GM06990 (cell line): ENCODE results near the gene LMO3.

ENCODE experiments used
- DNase-seq: peaks from one replicate; pipeline ENCODE4 v3.0.0-alpha.2; 2011; ENCODE audit not compliant: insufficient read length; ENCODE audit errors: extremely low read depth
- H3K27me3 ChIP-seq: replicated peaks from 2 replicates; pipeline ENCODE4 v1.6.0; 2011; ENCODE audit warnings: low read length; ENCODE audit not compliant: control insufficient read depth, insufficient read depth
- H3K36me3 ChIP-seq: 2 replicates; pipeline ENCODE4 v1.5.1; 2011; ENCODE audit warnings: low read length; ENCODE audit not compliant: control insufficient read depth, insufficient read depth
- H3K4me3 ChIP-seq: replicated peaks from 2 replicates; pipeline ENCODE4 v1.5.1; 2011; ENCODE audit warnings: low read depth, mild to moderate bottlenecking, control low read depth, low read length
- CTCF ChIP-seq: IDR thresholded peaks from 2 replicates; pipeline ENCODE4 v1.5.1; 2011; ENCODE audit warnings: low read length, control low read depth, mild to moderate bottlenecking, inconsistent platforms; ENCODE audit not compliant: insufficient read depth, poor library complexity, severe bottlenecking

Gene LMO3

GRCh38 chr12:16513231-16513630 lies 92.7 kb downstream of the LMO3 start:
- DNase-seq = no peak
- Histone ChIP-seq H3K4me3 (no peak overlapping the region), H3K36me3 (no peaks in the 10 kb centered on the region), H3K27me3 (no peaks in the 10 kb centered on the region)
- TF ChIP-seq CTCF = no peak

GRCh38 chr12:16509411-16509810 lies 96.6 kb downstream of the LMO3 start:
- TF ChIP-seq CTCF = no peak
- Histone ChIP-seq H3K27me3 (no peaks in the 10 kb centered on the region), H3K36me3 (no peaks in the 10 kb centered on the region), H3K4me3 (no peak overlapping the region)
- DNase-seq = no peak

GRCh38 chr12:16506394-16506793 lies 99.6 kb downstream of the LMO3 start:
- no peaks in the 10 kb centered on the region for H3K36me3 ChIP-seq
- no peak for DNase-seq
- H3K27me3 ChIP-seq = no peaks in the 10 kb centered on the region
- no peak for TF ChIP-seq CTCF
- H3K4me3 ChIP-seq = no peak overlapping the region

DNA sequence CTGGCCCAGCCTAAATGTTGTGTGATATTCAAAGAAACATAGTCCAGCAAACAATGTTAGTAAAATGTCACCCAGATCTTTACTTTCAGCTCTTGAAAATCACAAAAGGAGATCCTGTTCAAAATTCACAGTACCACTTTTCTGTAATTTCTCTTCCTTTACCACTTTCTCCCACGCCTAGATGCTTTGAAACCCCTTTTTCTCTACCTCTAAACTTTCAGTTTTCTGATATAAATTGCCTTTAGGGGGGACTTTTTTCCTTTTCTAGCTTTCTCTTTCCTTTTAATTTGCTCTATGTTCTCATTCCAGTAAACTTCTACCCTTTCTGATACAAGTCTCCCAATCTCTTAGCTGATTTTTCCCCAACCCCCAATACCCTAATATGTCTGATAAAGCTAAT lies 101.8 kb downstream of the LMO3 start:
- no peak for TF ChIP-seq CTCF
- Histone ChIP-seq H3K4me3 (no peak overlapping the region), H3K27me3 (no peaks in the 10 kb centered on the region)

DNA sequence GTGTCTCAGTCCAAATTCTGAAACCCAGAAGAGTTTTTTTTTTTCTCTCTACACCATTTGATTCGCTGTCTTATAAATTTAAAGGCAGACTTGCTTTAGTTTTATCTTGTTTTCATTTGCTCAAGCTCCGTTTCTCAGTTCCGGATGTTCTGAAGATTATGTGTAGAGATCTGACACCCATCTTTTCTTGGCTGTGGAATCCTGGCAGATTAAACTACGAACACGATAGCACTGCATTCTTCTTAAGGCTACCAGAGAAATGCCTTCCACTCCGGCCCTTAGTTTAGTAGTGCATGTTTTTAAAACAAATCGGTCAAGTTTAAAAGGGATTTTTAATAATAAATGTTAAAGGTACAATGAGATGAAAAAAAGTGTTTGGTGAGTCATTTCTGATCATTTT lies 106.4 kb downstream of the LMO3 start:
- TF ChIP-seq CTCF = no peak
- DNase-seq = no peak
- Histone ChIP-seq H3K4me3 (no peak overlapping the region), H3K27me3 (no peaks in the 10 kb centered on the region), H3K36me3 (no peaks in the 10 kb centered on the region)

More for the DNA sequence above, 101.8 kb downstream of the LMO3 start:
- no peaks in the 10 kb centered on the region for H3K36me3 ChIP-seq
- no peak for DNase-seq
